Activated T-cell treated with anti-CD3 and anti-CD28 coated beads, Interleukin-2, amount 50 U/mL, for 24 hours (primary cell): ENCODE data around the gene HNRNPH3.
"Not testable (repeated sequence)": the region's sequence is repeated elsewhere in the genome, so short reads cannot be mapped to it uniquely, and the experiment has no call there.

Source experiments
- DNase-seq: peaks from one replicate; pipeline ENCODE4 v3.0.0-alpha.2; 2020
- H3K27ac Mint-ChIP-seq: 2 replicates; pipeline ENCODE4 v1.8.0; 2020; ENCODE audit warnings: mild to moderate bottlenecking, mixed read lengths
- H3K27me3 Mint-ChIP-seq: 2 replicates; pipeline ENCODE4 v1.8.0; 2020; ENCODE audit warnings: mixed read lengths
- H3K36me3 Mint-ChIP-seq: 2 replicates; pipeline ENCODE4 v1.8.0; 2020; ENCODE audit warnings: low read depth, mixed read lengths
- H3K4me1 Mint-ChIP-seq: 2 replicates; pipeline ENCODE4 v1.8.0; 2020; ENCODE audit warnings: low read depth, mixed read lengths
- H3K4me3 Mint-ChIP-seq: 2 replicates; pipeline ENCODE4 v1.8.0; 2020; ENCODE audit warnings: mild to moderate bottlenecking, moderate library complexity, mixed read lengths
- H3K9me3 Mint-ChIP-seq: 2 replicates; pipeline ENCODE4 v1.8.0; 2020; ENCODE audit warnings: mixed read lengths

HNRNPH3 gene, protein sequence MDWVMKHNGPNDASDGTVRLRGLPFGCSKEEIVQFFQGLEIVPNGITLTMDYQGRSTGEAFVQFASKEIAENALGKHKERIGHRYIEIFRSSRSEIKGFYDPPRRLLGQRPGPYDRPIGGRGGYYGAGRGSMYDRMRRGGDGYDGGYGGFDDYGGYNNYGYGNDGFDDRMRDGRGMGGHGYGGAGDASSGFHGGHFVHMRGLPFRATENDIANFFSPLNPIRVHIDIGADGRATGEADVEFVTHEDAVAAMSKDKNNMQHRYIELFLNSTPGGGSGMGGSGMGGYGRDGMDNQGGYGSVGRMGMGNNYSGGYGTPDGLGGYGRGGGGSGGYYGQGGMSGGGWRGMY

GRCh38 chr10:68331455-68332258 is at the start of gene HNRNPH3:
Gene HNRNPH3 (plus strand): TSS chr10:68332064. CDS start chr10:68337222, 5,158 bp downstream.
- H3K36me3 Mint-ChIP-seq, result peaks cover 53% of the 10 kb centered on the region

DNA sequence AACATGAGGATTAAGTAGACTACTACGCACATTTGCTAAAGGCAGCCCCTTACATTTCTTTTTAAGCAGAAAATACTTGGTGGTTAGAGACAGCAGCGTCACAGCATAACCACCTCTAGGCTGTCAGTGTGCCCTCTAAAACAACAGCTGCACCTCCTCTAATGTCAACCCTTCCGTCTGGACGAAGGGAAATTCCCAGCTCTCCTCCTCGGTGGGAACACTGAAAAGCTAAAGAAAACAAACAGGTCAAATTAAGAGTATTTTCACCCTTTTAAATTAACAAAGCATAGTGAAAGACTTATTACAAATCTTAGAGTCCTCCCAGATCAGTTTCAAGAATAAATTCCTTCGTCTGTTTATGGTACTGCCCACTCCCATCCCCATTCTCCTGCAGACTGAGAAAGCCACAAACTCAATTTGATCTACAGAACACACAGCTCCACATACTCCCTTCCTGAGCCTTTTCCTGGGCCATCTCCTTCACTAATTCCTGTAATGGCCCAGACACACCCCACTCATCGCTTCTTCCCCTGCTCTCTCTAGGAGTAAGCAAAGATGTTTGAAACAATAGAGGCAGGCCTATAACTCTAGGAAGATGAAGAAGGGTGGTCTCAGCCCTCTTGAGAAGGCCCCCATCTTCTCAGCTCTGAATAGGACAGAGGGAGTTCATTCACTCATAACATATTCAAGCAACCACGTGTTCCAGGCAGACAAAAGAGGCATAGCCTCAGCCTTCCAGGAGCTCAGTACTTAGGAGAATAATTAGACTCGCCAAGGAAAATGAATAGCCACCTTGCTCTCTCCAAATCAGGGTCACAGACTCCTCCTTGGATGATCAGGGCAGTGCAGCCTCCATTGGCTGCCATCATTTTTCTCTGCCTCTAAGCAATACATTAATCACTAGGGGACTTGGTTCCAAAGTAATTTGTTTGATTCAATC is 47.5 kb upstream of the HNRNPH3 start:
- Mint-ChIP-seq H3K4me1 (peaks cover 4% of the 10 kb centered on the region), H3K4me3 (no peak overlapping the region)

More at GRCh38 chr10:68331455-68332258, at the start of gene HNRNPH3:
- Mint-ChIP-seq H3K9me3 (peaks cover 2% of the 10 kb centered on the region), H3K4me1 (peaks cover 51% of the 10 kb centered on the region), H3K27ac (peak within 1 kb of the TSS; percentile 100), H3K4me3 (peak within 1 kb of the TSS; percentile 100), H3K27me3 (no peaks in the 10 kb centered on the region)
- peak; percentile 98 for DNase-seq

DNA sequence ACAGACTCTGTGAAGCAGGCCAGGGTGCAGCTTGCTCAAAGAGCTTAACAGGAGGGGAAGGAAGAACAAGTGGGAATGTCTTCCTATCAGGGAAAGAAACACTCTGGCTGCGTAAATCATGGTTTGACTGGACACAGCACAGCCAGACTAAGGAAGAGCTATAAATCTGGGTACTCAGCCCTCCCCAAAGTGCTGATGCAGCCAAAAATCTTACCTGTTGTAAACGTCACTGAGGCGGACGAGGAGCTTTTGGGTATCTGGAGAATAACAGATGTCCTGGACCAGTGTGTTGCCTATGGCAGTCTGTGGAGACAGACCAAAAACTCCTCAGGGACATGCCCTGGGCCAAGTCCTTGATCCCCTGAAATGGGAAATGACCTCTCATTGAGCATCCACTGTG is 43.1 kb upstream of the HNRNPH3 start:
- no peaks in the 10 kb centered on the region for H3K9me3 Mint-ChIP-seq
- H3K4me1 Mint-ChIP-seq, result no peaks in the 10 kb centered on the region
- DNase-seq, result no peak
- no peak overlapping the region for H3K27ac Mint-ChIP-seq
- no peaks in the 10 kb centered on the region for H3K27me3 Mint-ChIP-seq
- H3K4me3 Mint-ChIP-seq, result no peak overlapping the region
- no peaks in the 10 kb centered on the region for H3K36me3 Mint-ChIP-seq

More for the DNA sequence above, 47.5 kb upstream of the HNRNPH3 start:
- H3K36me3 Mint-ChIP-seq, result no peaks in the 10 kb centered on the region
- DNase-seq, result no peak
- H3K27ac Mint-ChIP-seq, result no peak overlapping the region
- no peaks in the 10 kb centered on the region for H3K9me3 Mint-ChIP-seq
- H3K27me3 Mint-ChIP-seq, result no peaks in the 10 kb centered on the region

GRCh38 chr10:68290736-68291135 is 41.1 kb upstream of the HNRNPH3 start:
- Mint-ChIP-seq H3K27ac (no peak overlapping the region), H3K9me3 (no peaks in the 10 kb centered on the region), H3K36me3 (no peaks in the 10 kb centered on the region), H3K4me3 (no peak overlapping the region), H3K27me3 (no peaks in the 10 kb centered on the region), H3K4me1 (no peaks in the 10 kb centered on the region)
- no peak for DNase-seq

- no peaks in the 10 kb centered on the region for H3K27me3 Mint-ChIP-seq
- H3K36me3 Mint-ChIP-seq, result no peaks in the 10 kb centered on the region
- H3K27ac Mint-ChIP-seq, result no peak overlapping the region
- no peak for DNase-seq
- H3K4me1 Mint-ChIP-seq, result no peaks in the 10 kb centered on the region
- no peaks in the 10 kb centered on the region for H3K9me3 Mint-ChIP-seq
- H3K4me3 Mint-ChIP-seq, result no peak overlapping the region
Measured at GRCh38 chr10:68296843-68297663, 34.8 kb upstream of the HNRNPH3 start.

DNA sequence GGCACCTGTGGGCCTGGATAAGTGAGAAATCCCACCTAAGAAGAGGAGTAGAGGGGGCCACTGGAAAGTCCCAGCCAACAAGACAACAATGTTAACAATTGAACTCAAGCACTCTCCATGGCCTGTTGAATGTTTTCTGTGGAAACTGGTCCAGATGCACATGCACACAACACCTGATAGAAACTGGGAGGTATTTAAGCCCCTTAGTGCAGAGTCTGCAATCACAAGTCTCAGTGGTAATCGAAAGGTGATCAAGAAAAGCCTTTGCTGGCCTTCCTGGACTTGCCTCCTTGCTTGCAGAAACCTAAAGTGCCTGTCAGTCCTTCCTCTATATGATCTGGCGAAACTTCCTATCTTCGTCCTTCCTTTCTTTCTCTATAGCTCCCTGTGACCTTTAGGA is 30.6 kb upstream of the HNRNPH3 start:
- Mint-ChIP-seq H3K36me3 (no peaks in the 10 kb centered on the region), H3K9me3 (no peaks in the 10 kb centered on the region), H3K27me3 (no peaks in the 10 kb centered on the region), H3K4me1 (no peaks in the 10 kb centered on the region), H3K27ac (no peak overlapping the region), H3K4me3 (no peak overlapping the region)
- DNase-seq, result no peak

GRCh38 chr10:68301790-68302502 is 29.9 kb upstream of the HNRNPH3 start:
- no peak overlapping the region for H3K27ac Mint-ChIP-seq
- H3K36me3 Mint-ChIP-seq, result no peaks in the 10 kb centered on the region
- no peak for DNase-seq
- no peaks in the 10 kb centered on the region for H3K27me3 Mint-ChIP-seq
- no peaks in the 10 kb centered on the region for H3K4me1 Mint-ChIP-seq
- no peak overlapping the region for H3K4me3 Mint-ChIP-seq
- H3K9me3 Mint-ChIP-seq, result no peaks in the 10 kb centered on the region

- H3K27me3 Mint-ChIP-seq, result no peaks in the 10 kb centered on the region
- no peak overlapping the region for H3K4me3 Mint-ChIP-seq
- H3K27ac Mint-ChIP-seq, result no peak overlapping the region
- no peaks in the 10 kb centered on the region for H3K9me3 Mint-ChIP-seq
- DNase-seq, result no peak
- H3K4me1 Mint-ChIP-seq, result no peaks in the 10 kb centered on the region
- H3K36me3 Mint-ChIP-seq, result no peaks in the 10 kb centered on the region
Measured at GRCh38 chr10:68302503-68302823, 29.4 kb upstream of the HNRNPH3 start.

- H3K27ac Mint-ChIP-seq, result no peak overlapping the region
- no peaks in the 10 kb centered on the region for H3K9me3 Mint-ChIP-seq
- no peak overlapping the region for H3K4me3 Mint-ChIP-seq
Measured at GRCh38 chr10:68302871-68303270, 29.0 kb upstream of the HNRNPH3 start.

DNA sequence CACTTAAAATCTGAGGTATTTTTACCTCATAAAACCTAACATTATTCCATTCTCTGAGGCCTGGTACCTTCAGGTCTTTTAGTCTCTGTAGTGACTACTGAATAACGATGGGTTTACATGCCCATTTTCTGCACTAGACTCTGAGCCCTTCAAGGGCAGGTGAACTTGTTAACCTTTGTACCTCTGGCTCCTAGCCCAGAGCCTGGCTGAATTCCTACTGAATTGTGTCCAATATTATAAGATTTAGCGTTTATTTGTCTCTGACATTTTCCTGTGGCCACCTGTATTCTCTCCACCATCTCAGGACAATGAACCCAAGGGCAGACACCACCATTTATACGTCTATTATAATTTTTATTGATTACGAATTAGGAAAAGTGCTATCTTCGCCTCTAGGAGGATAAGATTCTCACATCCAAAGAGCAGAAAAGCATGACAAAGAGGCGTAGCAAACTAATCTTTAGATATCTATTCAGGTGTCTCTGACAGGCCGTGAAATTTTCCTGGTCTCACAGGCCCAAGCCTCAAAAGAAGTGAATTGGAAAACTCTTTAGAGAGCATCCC is 27.9 kb upstream of the HNRNPH3 start:
- H3K27me3 Mint-ChIP-seq, result no peaks in the 10 kb centered on the region
- H3K4me1 Mint-ChIP-seq, result no peaks in the 10 kb centered on the region
- no peaks in the 10 kb centered on the region for H3K9me3 Mint-ChIP-seq
- H3K4me3 Mint-ChIP-seq, result no peak overlapping the region
- no peak for DNase-seq
- no peak overlapping the region for H3K27ac Mint-ChIP-seq
- no peaks in the 10 kb centered on the region for H3K36me3 Mint-ChIP-seq

More at GRCh38 chr10:68302871-68303270, 29.0 kb upstream of the HNRNPH3 start:
- no peaks in the 10 kb centered on the region for H3K36me3 Mint-ChIP-seq
- H3K27me3 Mint-ChIP-seq, result no peaks in the 10 kb centered on the region
- no peaks in the 10 kb centered on the region for H3K4me1 Mint-ChIP-seq
- no peak for DNase-seq

- H3K27ac Mint-ChIP-seq, result no peak overlapping the region
- H3K36me3 Mint-ChIP-seq, result no peaks in the 10 kb centered on the region
- no peak for DNase-seq
- H3K4me3 Mint-ChIP-seq, result no peak overlapping the region
- H3K9me3 Mint-ChIP-seq, result no peaks in the 10 kb centered on the region
- H3K27me3 Mint-ChIP-seq, result no peaks in the 10 kb centered on the region
- H3K4me1 Mint-ChIP-seq, result no peaks in the 10 kb centered on the region
Measured at GRCh38 chr10:68305854-68306253, 26.0 kb upstream of the HNRNPH3 start.

DNA sequence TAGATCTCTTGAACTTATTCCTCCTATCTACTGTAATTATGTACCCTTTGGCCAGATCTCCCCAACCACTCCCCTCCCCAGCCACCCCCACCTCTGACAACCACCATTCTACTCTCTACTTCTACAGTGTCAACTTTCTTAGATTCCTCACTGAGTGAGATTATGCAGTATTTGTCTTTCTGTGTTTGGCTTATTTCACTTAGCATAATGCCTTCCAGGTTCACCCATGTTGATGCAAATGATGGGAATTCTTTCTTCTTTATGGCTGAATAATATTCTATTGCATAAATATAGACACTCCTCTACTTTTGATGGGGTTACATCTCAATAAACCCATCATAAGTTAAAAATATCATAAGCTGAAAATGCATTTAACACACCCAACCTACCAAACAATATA is 21.3 kb upstream of the HNRNPH3 start:
- no peaks in the 10 kb centered on the region for H3K9me3 Mint-ChIP-seq
- H3K27ac Mint-ChIP-seq, result no peak overlapping the region
- peaks cover 7% of the 10 kb centered on the region for H3K4me1 Mint-ChIP-seq
- H3K27me3 Mint-ChIP-seq, result no peaks in the 10 kb centered on the region
- no peaks in the 10 kb centered on the region for H3K36me3 Mint-ChIP-seq
- no peak for DNase-seq
- no peak overlapping the region for H3K4me3 Mint-ChIP-seq

DNA sequence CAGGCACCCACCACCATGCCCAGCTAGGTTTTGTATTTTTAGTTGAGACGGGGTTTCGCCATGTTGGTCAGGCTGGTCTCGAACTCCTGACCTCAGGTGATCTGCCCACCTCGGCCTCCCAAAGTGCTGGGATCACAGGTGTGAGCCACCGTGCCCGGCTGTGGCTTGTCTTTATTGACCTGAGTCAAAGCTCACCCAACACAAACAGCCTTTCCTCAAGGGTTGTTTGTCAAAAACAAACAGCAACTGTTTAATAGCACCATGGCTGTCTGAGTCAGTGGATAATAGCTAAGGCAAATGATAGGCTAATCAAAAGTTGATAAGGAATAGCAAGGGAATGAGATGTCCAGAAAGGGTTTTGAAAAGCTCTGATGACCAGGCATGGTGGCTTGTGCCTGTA is 16.9 kb upstream of the HNRNPH3 start:
- H3K4me3 Mint-ChIP-seq, H3K36me3 Mint-ChIP-seq, H3K27me3 Mint-ChIP-seq, H3K27ac Mint-ChIP-seq, H3K4me1 Mint-ChIP-seq, DNase-seq: not testable (repeated sequence)
- H3K9me3 Mint-ChIP-seq, result peaks cover 17% of the 10 kb centered on the region
